IMR-90 (cell line): ENCODE results near the gene PTEN.

Source experiments
- CEBPB ChIP-seq: IDR thresholded peaks from 2 replicates; pipeline ENCODE4 v1.6.1; 2012; ENCODE audit warnings: low read depth, low read length, improper control_type of control experiment
- CHD1 ChIP-seq: IDR thresholded peaks from 2 replicates; pipeline ENCODE4 v1.6.1; 2012; ENCODE audit warnings: low read depth, low read length, improper control_type of control experiment
- CTCF ChIP-seq: conservative IDR thresholded peaks from 2 replicates; pipeline ENCODE4 v1.5.1; 2012; ENCODE audit warnings: mild to moderate bottlenecking, low read depth, low read length, improper control_type of control experiment
- MAFK ChIP-seq: IDR thresholded peaks from 2 replicates; pipeline ENCODE4 v1.6.1; 2012; ENCODE audit warnings: low read depth, low read length, improper control_type of control experiment
- MAZ ChIP-seq: IDR thresholded peaks from 2 replicates; pipeline ENCODE4 v1.6.1; 2012; ENCODE audit warnings: low read depth, mild to moderate bottlenecking, low read length, improper control_type of control experiment, moderate library complexity, borderline replicate concordance
- MXI1 ChIP-seq: IDR thresholded peaks from 2 replicates; pipeline ENCODE4 v1.6.1; 2012; ENCODE audit warnings: low read depth, mild to moderate bottlenecking, low read length, moderate library complexity, borderline replicate concordance
- NFE2L2 ChIP-seq: fragments of 150-350 bp; IDR thresholded peaks from 2 replicates; pipeline ENCODE4 v1.6.1; 2016; ENCODE audit warnings: low read depth, mild to moderate bottlenecking, low read length
- POLR2A ChIP-seq: IDR thresholded peaks from 2 replicates; pipeline ENCODE4 v1.6.1; 2012; ENCODE audit warnings: mild to moderate bottlenecking, low read depth, low read length
- RAD21 ChIP-seq: IDR thresholded peaks from 2 replicates; pipeline ENCODE4 v1.6.1; 2012; ENCODE audit warnings: low read length, improper control_type of control experiment
- RCOR1 ChIP-seq: IDR thresholded peaks from 2 replicates; pipeline ENCODE4 v1.6.1; 2012; ENCODE audit warnings: mild to moderate bottlenecking, low read length, improper control_type of control experiment; ENCODE audit not compliant: insufficient replicate concordance
- RFX5 ChIP-seq: IDR thresholded peaks from 2 replicates; pipeline ENCODE4 v1.8.0; 2012; ENCODE audit warnings: low read depth, mild to moderate bottlenecking, low read length, moderate library complexity
- SMC3 ChIP-seq: fragments of 150-350 bp; IDR thresholded peaks from 2 replicates; pipeline ENCODE4 v1.6.1; 2016; ENCODE audit warnings: low read depth, mild to moderate bottlenecking, antibody characterized with exemption, low read length, moderate library complexity
- USF2 ChIP-seq: fragments of 150-350 bp; IDR thresholded peaks from 2 replicates; pipeline ENCODE4 v1.6.1; 2017; ENCODE audit warnings: mild to moderate bottlenecking, antibody characterized with exemption, low read length, low read depth

- TF ChIP-seq RFX5, result no peak
- no peak for TF ChIP-seq CTCF
- no peak for TF ChIP-seq POLR2A
- TF ChIP-seq RAD21, result no peak
- no peak for TF ChIP-seq CHD1
- TF ChIP-seq MXI1, result no peak
- no peak for TF ChIP-seq RCOR1
- no peak for TF ChIP-seq MAZ
- TF ChIP-seq SMC3, result no peak
- TF ChIP-seq USF2, result peak; percentile 49; the same call in 1 of the 2 replicates
- TF ChIP-seq CEBPB, result no peak
- TF ChIP-seq NFE2L2, result no peak
- TF ChIP-seq MAFK, result no peak
Observed at GRCh38 chr10:87841186-87841585, 22.2 kb upstream of the PTEN start.
